SU-DHL-6 (cell line): ENCODE measurements around the gene TH.
"Not testable (repeated sequence)": the region's sequence is repeated elsewhere in the genome, so short reads cannot be mapped to it uniquely, and the experiment has no call there.

Experiments used
- H2AFZ ChIP-seq: fragments of 200-600 bp; sonication (generic); 2 replicates; pipeline ENCODE4 v1.6.1; 2014; ENCODE audit warnings: low read depth, mild to moderate bottlenecking, moderate library complexity, mixed read lengths, antibody characterized with exemption, low read length; ENCODE audit not compliant: severe bottlenecking
- H3F3A ChIP-seq: fragments of 200-600 bp; shearing (Covaris generic); 2 replicates; pipeline ENCODE4 v1.6.0; 2016; ENCODE audit warnings: antibody characterized with exemption, mild to moderate bottlenecking; ENCODE audit not compliant: insufficient read depth
- H3K27ac ChIP-seq: fragments of 200-600 bp; sonication (generic); 2 replicates; pipeline ENCODE4 v1.5.1; 2016; ENCODE audit warnings: low read depth, mild to moderate bottlenecking, low read length, moderate library complexity, mixed read lengths
- H3K27me3 ChIP-seq: fragments of 200-600 bp; sonication (generic), shearing (Covaris generic); 2 replicates; pipeline ENCODE4 v1.6.0; 2014; ENCODE audit warnings: mild to moderate bottlenecking, low read length
- H3K36me3 ChIP-seq: fragments of 200-600 bp; sonication (generic); 2 replicates; pipeline ENCODE4 v1.6.1; 2014; ENCODE audit warnings: mild to moderate bottlenecking, low read length, mixed read lengths
- H3K4me2 ChIP-seq: fragments of 300-600, 200-600 bp; shearing (Covaris generic), sonication (generic); 2 replicates; pipeline ENCODE4 v1.6.0; 2014; ENCODE audit warnings: low read length, low read depth, mild to moderate bottlenecking; ENCODE audit not compliant: poor library complexity, severe bottlenecking
- H3K4me3 ChIP-seq: fragments of 200-600 bp; sonication (generic); 2 replicates; pipeline ENCODE4 v1.5.1; 2014; ENCODE audit warnings: antibody characterized with exemption, low read length, mild to moderate bottlenecking, mixed read lengths; ENCODE audit not compliant: insufficient read depth, poor library complexity, severe bottlenecking
- H3K79me2 ChIP-seq: fragments of 200-600 bp; sonication (generic); 2 replicates; pipeline ENCODE4 v1.6.1; 2014; ENCODE audit warnings: mild to moderate bottlenecking, low read length, moderate library complexity; ENCODE audit not compliant: insufficient read depth
- H3K9ac ChIP-seq: fragments of 200-600 bp; sonication (generic); 2 replicates; pipeline ENCODE4 v1.7.0; 2014; ENCODE audit warnings: mild to moderate bottlenecking, low read length
- H3K9me2 ChIP-seq: fragments of 200-600 bp; sonication (generic); replicated peaks from 2 replicates; pipeline ENCODE4 v1.6.1; 2014; ENCODE audit warnings: low read length; ENCODE audit not compliant: insufficient read depth
- H3K9me3 ChIP-seq: fragments of 200-600 bp; sonication (generic); 2 replicates; pipeline ENCODE4 v1.6.1; 2014; ENCODE audit warnings: low read length, mixed read lengths; ENCODE audit not compliant: insufficient read depth
- H4K20me1 ChIP-seq: fragments of 200-600 bp; sonication (generic); 2 replicates; pipeline ENCODE4 v1.6.1; 2014; ENCODE audit warnings: low read depth, mild to moderate bottlenecking, antibody characterized with exemption, low read length, moderate library complexity, mixed read lengths
- CTCF ChIP-seq: fragments of 200-600 bp; sonication (generic); IDR thresholded peaks from one replicate; pipeline ENCODE4 v1.5.1; 2017; ENCODE audit warnings: antibody characterized with exemption, mild to moderate bottlenecking, low read length, moderate library complexity; ENCODE audit not compliant: insufficient read depth, poor library complexity, severe bottlenecking
- EZH2phosphoT487 ChIP-seq: fragments of 200-600 bp; sonication (generic), shearing (Covaris generic); conservative IDR thresholded peaks from 2 replicates; pipeline ENCODE4 v1.6.1; 2018; ENCODE audit warnings: mild to moderate bottlenecking, antibody characterized with exemption, low read length, moderate library complexity, mixed read lengths

The TH gene

GRCh38 chr11:2195756-2196088 lies 24.1 kb upstream of the TH start:
- Histone ChIP-seq H3K9ac (no peak overlapping the region), H3K79me2 (no peaks in the 10 kb centered on the region), H3K4me2 (no peak overlapping the region), H3K9me3 (no peaks in the 10 kb centered on the region), H3K27me3 (no peaks in the 10 kb centered on the region), H4K20me1 (no peaks in the 10 kb centered on the region), H3K9me2 (no peaks in the 10 kb centered on the region), H2AFZ (no peak overlapping the region), H3F3A (no peaks in the 10 kb centered on the region), H3K4me3 (no peak overlapping the region), H3K27ac (no peak overlapping the region), H3K36me3 (no peaks in the 10 kb centered on the region)
- TF ChIP-seq CTCF (no peak), EZH2phosphoT487 (no peak)

GRCh38 chr11:2194877-2195755 lies 23.5 kb upstream of the TH start:
- H4K20me1 ChIP-seq: no peaks in the 10 kb centered on the region
- H3K4me3 ChIP-seq: no peak overlapping the region
- H3K9me2 ChIP-seq: no peaks in the 10 kb centered on the region
- TF ChIP-seq CTCF (peak; percentile 100), EZH2phosphoT487 (no peak)
- no peak overlapping the region for H3K4me2 ChIP-seq
- H3K9ac ChIP-seq: no peak overlapping the region
- H3K36me3 ChIP-seq: no peaks in the 10 kb centered on the region
- H3K9me3 ChIP-seq: no peaks in the 10 kb centered on the region
- no peaks in the 10 kb centered on the region for H3K79me2 ChIP-seq
- H3K27me3 ChIP-seq: no peaks in the 10 kb centered on the region
- H3K27ac ChIP-seq: no peak overlapping the region
- no peak overlapping the region for H2AFZ ChIP-seq
- no peaks in the 10 kb centered on the region for H3F3A ChIP-seq

- H3K27ac ChIP-seq, H3K9me2 ChIP-seq, H3K4me2 ChIP-seq, H3K9me3 ChIP-seq, H3K36me3 ChIP-seq, H2AFZ ChIP-seq, H3K4me3 ChIP-seq, H3F3A ChIP-seq, H3K9ac ChIP-seq, H3K27me3 ChIP-seq, H3K79me2 ChIP-seq, H4K20me1 ChIP-seq: not testable (repeated sequence)
These were observed 22.4 kb upstream of the TH start for GRCh38 chr11:2193888-2194595.
